ENCODE results near the gene CYB561D2. TPM values are rescaled to one million over a fixed set of nuclear protein-coding genes. Genes with fewer than 3 reads are reported as not detected.

Gene CYB561D2
- total and polyA plus RNA-seq, 2 experiments from 2014 or later: 28.3 to 37.7 TPM

DNA sequence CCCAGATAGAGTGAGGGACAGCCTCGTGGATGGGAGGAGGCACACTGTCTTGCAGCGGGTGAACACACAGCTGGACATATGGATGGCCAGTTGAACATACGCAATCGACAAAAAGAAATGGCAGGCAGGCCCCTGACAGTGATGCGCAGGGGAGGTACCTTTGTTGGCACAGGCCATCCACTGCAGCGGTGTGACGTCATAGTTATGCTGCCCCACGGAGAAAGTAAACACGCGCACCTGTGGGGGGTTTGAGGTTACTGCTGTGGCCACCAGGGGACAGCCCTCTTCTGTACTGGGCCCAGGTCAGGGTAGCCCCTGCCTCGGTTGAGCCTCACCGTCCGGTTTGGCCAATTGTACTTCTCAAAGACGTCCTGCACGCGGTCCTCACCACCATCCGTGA is 28.1 kb downstream of the CYB561D2 start:
- H2AFZ ChIP-seq: no peak overlapping the region
- WGBS, 2 experiments (ENCODE audit: low coverage in 1 of 2, low lambda C conversion rate in 2 of 2, missing lambda C conversion rate in 2 of 2): 89 to 91% methylated on average over 17 of the region's 17 CpGs
- H3K9me3 ChIP-seq (ENCODE audit: low read depth): no peaks in the 10 kb centered on the region
- H3K79me2 ChIP-seq (ENCODE audit: insufficient read depth): no peaks in the 10 kb centered on the region
- no peaks in the 10 kb centered on the region for H3K27me3 ChIP-seq (replicated peaks; ENCODE audit: insufficient read depth)
- H3K9me2 ChIP-seq (ENCODE audit: insufficient read depth): no peaks in the 10 kb centered on the region
- no peak overlapping the region for H3K4me3 ChIP-seq
- H3K9ac ChIP-seq: no peak overlapping the region
- H3K4me1 ChIP-seq (ENCODE audit: insufficient read depth): no peaks in the 10 kb centered on the region
- H3F3A ChIP-seq (ENCODE audit: insufficient read depth): no peaks in the 10 kb centered on the region
- no peak overlapping the region for H3K4me2 ChIP-seq (ENCODE audit: unreplicated experiment)
- no peaks in the 10 kb centered on the region for H3K36me3 ChIP-seq (ENCODE audit: low read depth)
- TF ChIP-seq EZH2 (IDR thresholded peaks at IDR 0.05; ENCODE audit: insufficient read depth, poor library complexity, severe bottlenecking) (no peak), EZH2phosphoT487 (IDR thresholded peaks at IDR 0.05; ENCODE audit: insufficient read depth, low read depth) (no peak)
- H4K20me1 ChIP-seq (ENCODE audit: insufficient read depth): no peaks in the 10 kb centered on the region
- H3K27ac ChIP-seq: no peak overlapping the region
- in situ Hi-C loops (cut with MboI): no loop called here
- DNase-seq: no peak

DNA sequence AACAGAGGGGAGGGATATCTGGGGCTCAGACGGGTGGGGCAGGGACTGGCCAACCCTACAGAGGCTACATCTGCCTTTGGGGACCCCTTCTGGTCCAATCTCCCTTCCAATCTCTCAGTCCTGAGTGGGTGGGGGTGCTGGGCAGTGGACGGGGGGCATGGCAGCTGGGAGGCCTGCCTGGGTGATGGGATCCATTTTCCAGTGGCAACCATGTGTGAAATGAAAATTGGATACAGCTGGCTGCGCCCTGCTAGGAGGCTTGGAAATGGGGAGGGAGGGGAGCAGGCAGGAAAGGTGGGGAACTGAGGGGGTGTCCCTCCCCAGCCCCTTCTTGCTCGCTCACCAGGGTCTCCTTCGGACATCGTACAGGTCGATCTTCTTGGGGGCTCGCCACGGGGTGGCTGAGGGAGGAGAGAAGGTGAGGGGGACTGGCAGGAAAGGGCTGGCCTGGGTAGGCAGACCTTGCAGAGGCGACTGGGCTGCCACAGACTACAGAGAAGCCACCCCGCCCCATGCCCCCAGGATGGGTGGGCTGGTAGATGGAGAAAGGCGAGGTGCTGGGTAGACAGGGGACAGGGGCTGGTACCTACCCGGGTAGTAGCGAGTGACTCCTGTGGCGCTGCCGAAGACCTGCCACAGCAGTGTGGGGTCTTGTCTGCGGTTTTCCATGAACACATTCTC is 29.9 kb downstream of the CYB561D2 start:
- no peak overlapping the region for H3K4me2 ChIP-seq (ENCODE audit: unreplicated experiment)
- no peaks in the 10 kb centered on the region for H3K4me1 ChIP-seq (ENCODE audit: insufficient read depth)
- H3F3A ChIP-seq (ENCODE audit: insufficient read depth): no peaks in the 10 kb centered on the region
- H3K9ac ChIP-seq: no peak overlapping the region
- H3K36me3 ChIP-seq (ENCODE audit: low read depth): no peaks in the 10 kb centered on the region
- H3K79me2 ChIP-seq (ENCODE audit: insufficient read depth): no peaks in the 10 kb centered on the region
- no peaks in the 10 kb centered on the region for H4K20me1 ChIP-seq (ENCODE audit: insufficient read depth)
- TF ChIP-seq EZH2 (IDR thresholded peaks at IDR 0.05; ENCODE audit: insufficient read depth, poor library complexity, severe bottlenecking) (no peak), EZH2phosphoT487 (IDR thresholded peaks at IDR 0.05; ENCODE audit: insufficient read depth, low read depth) (no peak)
- no peaks in the 10 kb centered on the region for H3K9me3 ChIP-seq (ENCODE audit: low read depth)
- H3K9me2 ChIP-seq (ENCODE audit: insufficient read depth): no peaks in the 10 kb centered on the region
- no peak overlapping the region for H3K4me3 ChIP-seq
- H2AFZ ChIP-seq: no peak overlapping the region
- no peak for DNase-seq
- H3K27ac ChIP-seq: no peak overlapping the region
- in situ Hi-C loops (cut with MboI): no loop called here
- WGBS, 2 experiments (ENCODE audit: low coverage in 1 of 2, low lambda C conversion rate in 2 of 2, missing lambda C conversion rate in 2 of 2): 57 to 65% methylated on average over 12 to 17 of the region's 17 CpGs
- H3K27me3 ChIP-seq (replicated peaks; ENCODE audit: insufficient read depth): peaks cover 6% of the 10 kb centered on the region

DNA sequence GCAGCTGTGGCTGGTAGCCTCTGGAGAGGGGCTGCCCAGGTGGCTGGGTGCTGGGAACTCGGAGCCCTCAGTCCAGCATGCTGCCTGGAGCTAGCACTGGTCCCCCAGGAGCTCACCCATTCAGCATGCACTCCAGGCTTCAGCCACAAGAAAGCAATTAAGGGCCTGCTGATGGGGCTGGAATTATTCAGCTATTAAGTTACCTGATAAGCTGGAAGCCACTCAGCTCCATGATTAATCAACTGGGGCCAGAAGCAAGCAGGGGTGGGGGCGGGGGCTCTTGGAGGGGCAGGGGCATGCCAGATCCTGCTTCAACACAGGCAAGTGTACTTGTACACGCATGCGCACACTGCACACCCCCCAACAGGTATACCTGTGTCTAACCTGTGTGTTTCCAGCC is 30.7 kb downstream of the CYB561D2 start:
- Histone ChIP-seq H3K79me2 (ENCODE audit: insufficient read depth) (no peaks in the 10 kb centered on the region), H3K4me3 (no peak overlapping the region), H4K20me1 (ENCODE audit: insufficient read depth) (no peaks in the 10 kb centered on the region), H3F3A (ENCODE audit: insufficient read depth) (no peaks in the 10 kb centered on the region), H3K9ac (no peak overlapping the region), H3K4me2 (ENCODE audit: unreplicated experiment) (no peak overlapping the region), H3K9me2 (ENCODE audit: insufficient read depth) (no peaks in the 10 kb centered on the region), H3K27ac (no peak overlapping the region), H2AFZ (no peak overlapping the region), H3K36me3 (ENCODE audit: low read depth) (no peaks in the 10 kb centered on the region), H3K27me3 (replicated peaks; ENCODE audit: insufficient read depth) (peaks cover 6% of the 10 kb centered on the region), H3K4me1 (ENCODE audit: insufficient read depth) (no peaks in the 10 kb centered on the region), H3K9me3 (ENCODE audit: low read depth) (no peaks in the 10 kb centered on the region)
- TF ChIP-seq EZH2 (IDR thresholded peaks at IDR 0.05; ENCODE audit: insufficient read depth, poor library complexity, severe bottlenecking) (no peak), EZH2phosphoT487 (IDR thresholded peaks at IDR 0.05; ENCODE audit: insufficient read depth, low read depth) (no peak)
- in situ Hi-C loops (cut with MboI): no loop called here
- no peak for DNase-seq
- WGBS, 2 experiments (ENCODE audit: low coverage in 1 of 2, low lambda C conversion rate in 2 of 2, missing lambda C conversion rate in 2 of 2): 26 to 34% methylated on average over 4 of the region's 4 CpGs

DNA sequence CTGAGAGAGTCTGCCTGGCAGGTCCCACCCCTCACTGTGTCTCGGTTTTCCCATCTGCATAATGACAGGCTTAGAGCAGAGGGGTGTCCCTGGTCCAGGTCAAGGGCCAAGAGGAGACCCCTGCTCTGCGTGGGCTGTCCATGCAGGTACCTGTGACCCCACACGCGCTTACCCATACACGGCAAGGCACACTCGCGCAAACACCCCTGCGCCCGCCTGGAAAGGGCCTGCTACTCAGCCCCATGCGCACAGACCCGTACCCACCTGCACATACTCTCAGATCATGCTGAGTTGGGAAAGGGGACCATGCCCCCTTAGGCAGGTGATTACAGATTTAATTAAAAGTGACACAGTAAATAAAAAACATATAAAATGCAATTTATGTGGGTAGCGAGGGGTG is 32.1 kb downstream of the CYB561D2 start:
- Histone ChIP-seq H3K4me1 (ENCODE audit: insufficient read depth) (no peaks in the 10 kb centered on the region), H3K9ac (no peak overlapping the region), H3K4me3 (no peak overlapping the region), H3K79me2 (ENCODE audit: insufficient read depth) (no peaks in the 10 kb centered on the region), H3K27me3 (replicated peaks; ENCODE audit: insufficient read depth) (peaks cover 12% of the 10 kb centered on the region), H3F3A (ENCODE audit: insufficient read depth) (no peaks in the 10 kb centered on the region), H3K36me3 (ENCODE audit: low read depth) (no peaks in the 10 kb centered on the region), H3K9me2 (ENCODE audit: insufficient read depth) (no peaks in the 10 kb centered on the region), H2AFZ (no peak overlapping the region), H3K4me2 (ENCODE audit: unreplicated experiment) (no peak overlapping the region), H3K9me3 (ENCODE audit: low read depth) (no peaks in the 10 kb centered on the region), H3K27ac (no peak overlapping the region), H4K20me1 (ENCODE audit: insufficient read depth) (no peaks in the 10 kb centered on the region)
- no peak for DNase-seq
- 69 to 75% methylated on average over 12 of the region's 12 CpGs for WGBS, 2 experiments (ENCODE audit: low coverage in 1 of 2, low lambda C conversion rate in 2 of 2, missing lambda C conversion rate in 2 of 2)
- TF ChIP-seq EZH2 (IDR thresholded peaks at IDR 0.05; ENCODE audit: insufficient read depth, poor library complexity, severe bottlenecking) (no peak), EZH2phosphoT487 (IDR thresholded peaks at IDR 0.05; ENCODE audit: insufficient read depth, low read depth) (no peak)
- in situ Hi-C loops (cut with MboI): no loop called here
